Sigmoid colon (tissue), 7 donors: Measurements from ENCODE around the gene EFHC2. TPM values are rescaled to one million over a fixed set of nuclear protein-coding genes. Genes with fewer than 3 reads are reported as not detected.

ENCODE experiments used
- DNase-seq: peaks from one replicate; pipeline ENCODE4 v3.0.0-alpha.2; 2019
- H3K27ac ChIP-seq, 4 donors: fragments of 200-600 bp; sonication (generic); one replicate each; pipeline ENCODE4 v1.5.1; 2016 to 2019; ENCODE audit warnings: mild to moderate bottlenecking in 1 of 4
- H3K27me3 ChIP-seq, 3 donors: fragments of 200-600 bp; sonication (generic); one replicate each; pipeline ENCODE4 v1.5.1; 2019; ENCODE audit warnings: mild to moderate bottlenecking in 1 of 3
- H3K36me3 ChIP-seq, 4 donors: fragments of 200-600 bp; sonication (generic); one replicate each; pipeline ENCODE4 v1.5.1; 2016 to 2019
- H3K4me1 ChIP-seq, 4 donors: fragments of 200-600 bp; sonication (generic); one replicate each; pipeline ENCODE4 v1.5.1; 2017 to 2019
- H3K4me3 ChIP-seq, 4 donors: fragments of 200-600 bp; sonication (generic); one replicate each; pipeline ENCODE4 v1.5.1; 2017 to 2019; ENCODE audit warnings: mild to moderate bottlenecking in 2 of 4, moderate library complexity in 1 of 4
- H3K9me3 ChIP-seq, 4 donors: fragments of 200-600 bp in 3 of 4; sonication (generic) in 3 of 4; one replicate each; pipeline versions ENCODE4 v1.5.1 to v1.6.1; 2013 to 2019
- EP300 ChIP-seq, 4 donors: sonication (generic); formaldehyde crosslinking; IDR thresholded peaks; one replicate each; pipeline ENCODE4 v1.6.1; 2017; ENCODE audit warnings: antibody characterized with exemption in 4 of 4
- POLR2A ChIP-seq, 2 donors: fragments of 450-650 bp; IDR thresholded peaks; one replicate each; pipeline ENCODE4 v1.6.1; 2016; ENCODE audit warnings: antibody characterized with exemption in 2 of 2, mild to moderate bottlenecking in 2 of 2, moderate library complexity in 2 of 2
- POLR2AphosphoS5 ChIP-seq, 4 donors: sonication (generic); formaldehyde crosslinking; IDR thresholded peaks; one replicate each; pipeline ENCODE4 v1.6.1; 2017; ENCODE audit warnings: antibody characterized with exemption in 4 of 4
- WGBS, 2 donors: extraction: QIAGEN DNeasy Blood & Tissue Kit; methylation state at CpG; one replicate each; pipeline ENCODE4 v1.1.7; 2013; 5-methylcytosine and 5-hydroxymethylcytosine counted together
- intact Hi-C: fragments of 100-400 bp; cut with DNase I; formaldehyde crosslinking; loops from one replicate; pipeline ENCODE4 v1.15.1; 2023
- polyA plus RNA-seq, 3 donors: library from polyadenylated mRNA; stranded (reverse); fragments of 200-250 nt; gene quantifications; one replicate each; pipeline ENCODE4 v1.2.3, GENCODE V29; 2013
- total RNA-seq, 4 donors: library from RNA; depleted of rRNA; stranded (reverse); fragments of >200 nt; gene quantifications; one replicate each; pipeline ENCODE4 v1.1.0, GENCODE V29; 2016
- TF ChIP-seq, protein P1 (sequence below), 4 experiments: fragments of 450-650 bp in 3 of 4; fragments of 200-600 bp in 1 of 4; IDR thresholded peaks; one replicate each; pipeline ENCODE4 v1.5.1; 2016 to 2019; ENCODE audit warnings: antibody characterized with exemption in 4 of 4, mild to moderate bottlenecking in 3 of 4, moderate library complexity in 2 of 4
- donor health status: healthy with polysubstance abuse.
- donor health status: Bipolar disorder and iron deficiency.
- donor health status: healthy.

EFHC2 gene
- total and polyA plus RNA-seq, 7 donors: 1.1 to 3.2 (median 2.6) TPM

DNA sequence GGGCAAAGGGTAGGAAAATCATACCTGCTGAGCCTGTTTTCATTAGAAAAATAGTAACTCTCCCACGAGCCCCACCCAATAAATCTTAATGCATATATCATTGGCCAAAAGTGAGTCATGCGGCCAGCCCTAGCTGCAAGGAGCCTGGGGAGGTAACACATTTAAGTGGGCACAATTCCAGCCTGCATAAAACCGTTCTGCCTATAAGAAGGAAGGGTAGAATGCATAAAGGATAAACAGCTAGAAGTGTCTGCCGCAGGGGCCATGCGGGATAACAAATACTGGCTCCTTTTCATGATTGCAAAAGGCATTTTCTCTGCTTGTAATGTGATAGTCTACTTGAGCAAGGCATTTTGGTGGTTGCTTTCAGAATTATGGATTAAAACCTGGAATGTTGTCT, 37.1 kb downstream of the EFHC2 start:
- intact Hi-C loops: no loop called here
- no peaks in the 10 kb centered on the region for H3K4me1 ChIP-seq
- DNase-seq: no peak
- no peaks in the 10 kb centered on the region for H3K27me3 ChIP-seq
- TF ChIP-seq POLR2AphosphoS5 (IDR thresholded peaks at IDR 0.05): no peak
- TF ChIP-seq EP300 (IDR thresholded peaks at IDR 0.05): no peak
- TF ChIP-seq POLR2A (IDR thresholded peaks at IDR 0.05): no peak
- TF ChIP-seq, protein P1, sequence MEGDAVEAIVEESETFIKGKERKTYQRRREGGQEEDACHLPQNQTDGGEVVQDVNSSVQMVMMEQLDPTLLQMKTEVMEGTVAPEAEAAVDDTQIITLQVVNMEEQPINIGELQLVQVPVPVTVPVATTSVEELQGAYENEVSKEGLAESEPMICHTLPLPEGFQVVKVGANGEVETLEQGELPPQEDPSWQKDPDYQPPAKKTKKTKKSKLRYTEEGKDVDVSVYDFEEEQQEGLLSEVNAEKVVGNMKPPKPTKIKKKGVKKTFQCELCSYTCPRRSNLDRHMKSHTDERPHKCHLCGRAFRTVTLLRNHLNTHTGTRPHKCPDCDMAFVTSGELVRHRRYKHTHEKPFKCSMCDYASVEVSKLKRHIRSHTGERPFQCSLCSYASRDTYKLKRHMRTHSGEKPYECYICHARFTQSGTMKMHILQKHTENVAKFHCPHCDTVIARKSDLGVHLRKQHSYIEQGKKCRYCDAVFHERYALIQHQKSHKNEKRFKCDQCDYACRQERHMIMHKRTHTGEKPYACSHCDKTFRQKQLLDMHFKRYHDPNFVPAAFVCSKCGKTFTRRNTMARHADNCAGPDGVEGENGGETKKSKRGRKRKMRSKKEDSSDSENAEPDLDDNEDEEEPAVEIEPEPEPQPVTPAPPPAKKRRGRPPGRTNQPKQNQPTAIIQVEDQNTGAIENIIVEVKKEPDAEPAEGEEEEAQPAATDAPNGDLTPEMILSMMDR (IDR thresholded peaks at IDR 0.05): no peak
- H3K36me3 ChIP-seq: no peaks in the 10 kb centered on the region
- H3K27ac ChIP-seq: no peak overlapping the region
- no peaks in the 10 kb centered on the region for H3K9me3 ChIP-seq
- H3K4me3 ChIP-seq: no peak overlapping the region
- 20 to 62% methylated on average over 5 of the region's 5 CpGs for WGBS, 2 donors

DNA sequence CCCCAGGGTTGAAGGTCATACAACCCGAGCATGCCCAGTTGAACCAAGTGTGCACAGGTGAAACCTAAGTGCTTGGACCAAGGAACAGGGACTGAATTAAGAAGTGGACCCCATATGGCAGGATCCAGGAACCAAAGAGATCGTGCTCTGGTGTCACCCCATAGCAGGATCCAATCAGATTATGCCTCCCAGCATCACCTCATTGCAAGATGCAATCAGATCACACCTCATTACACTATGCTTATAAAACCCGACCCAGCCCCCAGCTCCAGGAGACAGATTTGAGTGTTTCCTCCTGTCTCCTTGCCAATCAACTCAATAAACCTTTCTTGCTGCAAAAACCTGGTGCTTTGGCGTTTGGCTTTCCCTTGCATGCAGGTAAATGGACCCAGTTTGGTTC, 37.6 kb downstream of the EFHC2 start:
- WGBS, 2 donors: 43 to 74% methylated on average over 4 of the region's 4 CpGs
- Histone ChIP-seq H3K27me3 (no peaks in the 10 kb centered on the region), H3K9me3 (no peaks in the 10 kb centered on the region), H3K27ac (no peak overlapping the region), H3K4me3 (no peak overlapping the region), H3K4me1 (no peaks in the 10 kb centered on the region), H3K36me3 (no peaks in the 10 kb centered on the region)
- TF ChIP-seq POLR2A (IDR thresholded peaks at IDR 0.05): no peak
- no peak for TF ChIP-seq EP300 (IDR thresholded peaks at IDR 0.05)
- TF ChIP-seq, protein P1 (IDR thresholded peaks at IDR 0.05): no peak
- no peak for TF ChIP-seq POLR2AphosphoS5 (IDR thresholded peaks at IDR 0.05)
- DNase-seq: no peak
- intact Hi-C loops: no loop called here

DNA sequence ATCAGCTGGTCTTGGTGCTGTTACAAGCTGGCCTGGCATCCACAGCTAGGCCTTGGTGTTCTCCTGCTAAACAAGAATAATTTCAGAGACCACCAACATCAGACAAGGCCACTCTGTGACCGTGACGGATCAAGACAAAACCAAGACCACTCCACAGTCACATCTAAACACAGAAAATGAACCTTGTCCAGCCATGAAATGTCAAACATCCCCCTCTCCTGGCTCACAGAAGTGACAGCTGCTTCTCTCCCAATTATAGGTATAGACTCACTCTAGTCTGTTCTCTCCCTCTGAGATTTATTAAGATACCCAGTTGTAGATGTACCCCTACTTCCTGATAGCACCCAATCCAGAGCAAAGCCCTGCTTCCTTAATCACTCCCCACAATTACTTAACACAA, 40.4 kb downstream of the EFHC2 start:
- Histone ChIP-seq H3K4me1 (no peaks in the 10 kb centered on the region), H3K9me3 (no peaks in the 10 kb centered on the region), H3K4me3 (no peak overlapping the region), H3K27me3 (no peaks in the 10 kb centered on the region), H3K27ac (no peak overlapping the region), H3K36me3 (no peaks in the 10 kb centered on the region)
- intact Hi-C loops: no loop called here
- no peak for DNase-seq
- TF ChIP-seq, protein P1 (IDR thresholded peaks at IDR 0.05): no peak
- TF ChIP-seq POLR2AphosphoS5 (IDR thresholded peaks at IDR 0.05): no peak
- no peak for TF ChIP-seq EP300 (IDR thresholded peaks at IDR 0.05)
- TF ChIP-seq POLR2A (IDR thresholded peaks at IDR 0.05): no peak
- 88 to 89% methylated on average over 2 of the region's 2 CpGs for WGBS, 2 donors

DNA sequence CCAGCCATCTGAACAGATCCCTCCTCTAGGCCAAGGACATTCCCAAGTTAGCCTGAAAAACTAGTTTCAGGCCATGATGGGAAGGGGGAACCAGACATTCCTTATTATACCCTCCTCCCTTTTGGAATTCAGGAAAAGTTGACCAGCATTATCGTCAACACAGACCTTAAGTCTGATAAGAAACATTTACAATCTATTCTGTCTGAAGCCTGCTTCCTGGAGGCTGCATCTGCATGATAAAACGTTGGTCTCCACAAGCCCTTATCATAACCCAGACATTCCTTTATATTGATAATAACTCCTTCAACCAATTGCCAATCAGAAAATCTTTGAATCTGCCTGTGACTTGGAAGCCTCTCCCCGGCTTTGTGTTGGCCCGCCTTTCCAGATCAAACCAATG, 44.3 kb downstream of the EFHC2 start:
- Histone ChIP-seq H3K27ac (no peak overlapping the region), H3K4me3 (no peak overlapping the region), H3K9me3 (no peaks in the 10 kb centered on the region), H3K36me3 (no peaks in the 10 kb centered on the region), H3K27me3 (no peaks in the 10 kb centered on the region), H3K4me1 (no peaks in the 10 kb centered on the region)
- intact Hi-C loops: no loop called here
- 44 to 74% methylated on average over 4 of the region's 4 CpGs for WGBS, 2 donors
- no peak for DNase-seq
- TF ChIP-seq, protein P1 (IDR thresholded peaks at IDR 0.05): no peak
- TF ChIP-seq EP300 (IDR thresholded peaks at IDR 0.05) (no peak), POLR2AphosphoS5 (IDR thresholded peaks at IDR 0.05) (no peak), POLR2A (IDR thresholded peaks at IDR 0.05) (no peak)

DNA sequence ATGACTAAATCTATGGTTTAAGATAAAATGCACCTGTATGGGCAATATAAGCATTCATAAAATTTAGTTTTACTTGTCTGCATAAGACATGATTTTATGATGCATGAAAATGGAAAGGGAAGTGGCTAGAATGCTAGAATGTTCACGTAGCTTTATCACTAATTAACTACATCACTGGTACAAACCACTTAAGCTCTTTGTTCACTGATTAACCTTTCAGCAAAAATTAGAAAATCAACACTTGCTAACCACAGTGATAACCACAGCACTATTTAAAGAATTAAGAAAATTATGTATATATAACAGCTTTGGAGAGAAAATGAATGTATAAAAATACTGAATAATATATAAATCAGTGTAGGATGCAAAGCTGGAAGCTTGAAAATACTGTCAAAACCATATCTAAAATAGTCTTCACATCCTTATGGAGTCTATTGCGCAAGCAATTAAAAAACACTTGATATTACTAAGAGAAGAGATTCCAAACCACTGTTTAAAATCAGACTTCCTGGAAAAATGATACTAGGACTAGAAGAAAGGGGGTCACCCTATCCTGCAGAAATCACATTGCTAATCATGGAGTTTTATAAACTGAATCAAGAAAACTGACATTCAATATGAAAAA, 51.9 kb downstream of the EFHC2 start:
- intact Hi-C loops: no loop called here
- H3K27me3 ChIP-seq: peaks cover 0 to 3% (median 0%) of the 10 kb centered on the region in 3 donors
- no peak overlapping the region for H3K27ac ChIP-seq
- H3K36me3 ChIP-seq: no peaks in the 10 kb centered on the region
- WGBS, 2 donors: 72 to 76% methylated on average over 2 of the region's 2 CpGs
- TF ChIP-seq POLR2AphosphoS5 (IDR thresholded peaks at IDR 0.05) (no peak), POLR2A (IDR thresholded peaks at IDR 0.05) (no peak), EP300 (IDR thresholded peaks at IDR 0.05) (no peak)
- TF ChIP-seq, protein P1 (IDR thresholded peaks at IDR 0.05): no peak
- DNase-seq: no peak
- H3K9me3 ChIP-seq: no peaks in the 10 kb centered on the region
- no peaks in the 10 kb centered on the region for H3K4me1 ChIP-seq
- no peak overlapping the region for H3K4me3 ChIP-seq
